Peyer's patch (tissue), 4 donors: ENCODE results near the gene BAG3. TPM values are rescaled to one million over a fixed set of nuclear protein-coding genes. Genes with fewer than 3 reads are reported as not detected.

Experiments used
- DNase-seq, 3 donors: peaks; one replicate each; pipeline ENCODE4 v3.0.0-alpha.2; 2017 to 2019
- H3K27ac ChIP-seq, 4 donors: fragments of 200-600 bp; sonication (generic); one replicate each; pipeline ENCODE4 v1.5.1; 2016 to 2019
- H3K27me3 ChIP-seq, 2 donors: fragments of 200-600 bp; sonication (generic); one replicate each; pipeline ENCODE4 v1.5.1; 2019
- H3K36me3 ChIP-seq, 3 donors: fragments of 200-600 bp; sonication (generic); one replicate each; pipeline ENCODE4 v1.5.1; 2016 to 2019
- H3K4me1 ChIP-seq, 4 donors: fragments of 200-600 bp; sonication (generic); one replicate each; pipeline ENCODE4 v1.5.1; 2016 to 2019
- H3K4me3 ChIP-seq, 4 donors: fragments of 200-600 bp; sonication (generic); 1 replicate in 3 of 4; 2 replicates in 1 of 4; pipeline ENCODE4 v1.5.1; 2016 to 2019; ENCODE audit warnings: mild to moderate bottlenecking in 1 of 4
- H3K9me3 ChIP-seq, 4 donors: fragments of 200-600 bp; sonication (generic); one replicate each; pipeline ENCODE4 v1.5.1; 2016 to 2019; ENCODE audit warnings: mild to moderate bottlenecking in 1 of 4
- CTCF ChIP-seq, 6 experiments: fragments of 450-650 bp in 4 of 6; fragments of 200-600 bp in 2 of 6; sonication (generic) in 1 of 6; IDR thresholded peaks; one replicate each; pipeline ENCODE4 v1.5.1; 2017 to 2019; ENCODE audit warnings: antibody characterized with exemption in 6 of 6, mild to moderate bottlenecking in 3 of 6, moderate library complexity in 1 of 6
- POLR2A ChIP-seq, 2 donors: fragments of 450-650 bp; IDR thresholded peaks; one replicate each; pipeline ENCODE4 v1.5.1; 2017; ENCODE audit warnings: antibody characterized with exemption in 2 of 2, mild to moderate bottlenecking in 2 of 2, moderate library complexity in 2 of 2
- total RNA-seq, 4 donors: library from RNA; depleted of rRNA; stranded (reverse); fragments of >200 nt; gene quantifications; one replicate each; pipeline ENCODE4 v1.1.0, GENCODE V29; 2016

BAG3 gene
- total RNA-seq, 4 donors from 2014 or later = 14.9 to 26.4 (median 19.8) TPM

- no peak for DNase-seq
- H3K27ac ChIP-seq = no peak overlapping the region
- H3K4me1 ChIP-seq = no peaks in the 10 kb centered on the region
- no peaks in the 10 kb centered on the region for H3K27me3 ChIP-seq
- no peaks in the 10 kb centered on the region for H3K36me3 ChIP-seq
- no peak overlapping the region for H3K4me3 ChIP-seq
- no peaks in the 10 kb centered on the region for H3K9me3 ChIP-seq
- TF ChIP-seq CTCF (IDR thresholded peaks at IDR 0.05) (no peak), POLR2A (IDR thresholded peaks at IDR 0.05) (no peak)
These were observed 17.0 kb upstream of the BAG3 start for GRCh38 chr10:119634219-119634544.

DNA sequence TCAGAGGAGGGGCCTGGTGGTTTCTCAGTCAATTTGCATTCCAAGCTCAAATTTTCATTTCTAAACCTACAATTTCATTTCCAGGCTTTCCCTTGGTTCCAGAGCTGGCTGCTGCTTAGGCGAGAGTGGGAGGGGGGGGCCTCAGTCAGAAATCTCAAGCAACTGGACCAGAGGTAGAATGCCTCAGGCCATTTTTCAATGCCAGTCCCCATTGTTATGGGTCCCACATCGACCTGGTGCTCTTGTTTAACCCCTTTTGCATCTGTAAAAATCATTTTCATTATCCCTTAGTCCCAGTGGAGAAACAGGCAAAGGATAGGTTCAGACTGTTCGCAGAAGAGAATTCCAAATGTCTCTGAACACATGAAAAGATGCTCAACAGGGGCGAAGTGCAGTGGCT is 13.5 kb upstream of the BAG3 start:
- no peaks in the 10 kb centered on the region for H3K9me3 ChIP-seq
- TF ChIP-seq CTCF (IDR thresholded peaks at IDR 0.05) = no peak
- no peak for TF ChIP-seq POLR2A (IDR thresholded peaks at IDR 0.05)
- no peak for DNase-seq

GRCh38 chr10:119638982-119639381 is 12.2 kb upstream of the BAG3 start:
- no peak for TF ChIP-seq POLR2A (IDR thresholded peaks at IDR 0.05)
- no peak for TF ChIP-seq CTCF (IDR thresholded peaks at IDR 0.05)
- no peak for DNase-seq
- no peaks in the 10 kb centered on the region for H3K9me3 ChIP-seq
- no peak overlapping the region for H3K27ac ChIP-seq
- no peaks in the 10 kb centered on the region for H3K27me3 ChIP-seq
- H3K36me3 ChIP-seq = no peaks in the 10 kb centered on the region
- no peaks in the 10 kb centered on the region for H3K4me1 ChIP-seq
- no peak overlapping the region for H3K4me3 ChIP-seq

More for the DNA sequence above, 13.5 kb upstream of the BAG3 start:
- Histone ChIP-seq H3K4me3 (no peak overlapping the region), H3K27me3 (no peaks in the 10 kb centered on the region), H3K4me1 (no peaks in the 10 kb centered on the region), H3K27ac (no peak overlapping the region), H3K36me3 (no peaks in the 10 kb centered on the region)

DNA sequence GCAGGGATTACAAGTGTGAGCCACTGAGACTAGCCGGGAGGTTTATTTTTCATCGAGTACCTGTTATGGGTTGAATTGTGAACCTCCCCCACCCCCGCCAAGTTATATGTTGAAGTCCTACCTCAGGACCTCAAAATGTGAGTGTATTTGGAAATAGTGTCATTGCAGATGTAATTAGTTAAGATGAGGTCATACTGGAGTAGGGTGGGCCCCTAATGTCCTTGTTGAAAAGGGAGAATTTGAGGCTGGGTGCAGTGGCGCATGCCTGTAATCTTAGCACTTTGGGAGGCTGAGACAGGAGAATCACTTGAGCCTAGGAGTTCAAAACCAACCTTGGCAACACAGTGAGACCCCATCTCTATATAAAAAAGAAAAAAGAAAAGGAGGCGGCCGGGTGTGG is 10.8 kb upstream of the BAG3 start:
- H3K4me1 ChIP-seq = no peaks in the 10 kb centered on the region
- peaks cover 0 to 4% (median 0%) of the 10 kb centered on the region in 4 donors for H3K9me3 ChIP-seq
- no peak overlapping the region for H3K27ac ChIP-seq
- H3K27me3 ChIP-seq = no peaks in the 10 kb centered on the region
- TF ChIP-seq POLR2A (IDR thresholded peaks at IDR 0.05) = no peak
- TF ChIP-seq CTCF (IDR thresholded peaks at IDR 0.05) = no peak
- DNase-seq = no peak
- no peak overlapping the region for H3K4me3 ChIP-seq
- H3K36me3 ChIP-seq = no peaks in the 10 kb centered on the region

DNA sequence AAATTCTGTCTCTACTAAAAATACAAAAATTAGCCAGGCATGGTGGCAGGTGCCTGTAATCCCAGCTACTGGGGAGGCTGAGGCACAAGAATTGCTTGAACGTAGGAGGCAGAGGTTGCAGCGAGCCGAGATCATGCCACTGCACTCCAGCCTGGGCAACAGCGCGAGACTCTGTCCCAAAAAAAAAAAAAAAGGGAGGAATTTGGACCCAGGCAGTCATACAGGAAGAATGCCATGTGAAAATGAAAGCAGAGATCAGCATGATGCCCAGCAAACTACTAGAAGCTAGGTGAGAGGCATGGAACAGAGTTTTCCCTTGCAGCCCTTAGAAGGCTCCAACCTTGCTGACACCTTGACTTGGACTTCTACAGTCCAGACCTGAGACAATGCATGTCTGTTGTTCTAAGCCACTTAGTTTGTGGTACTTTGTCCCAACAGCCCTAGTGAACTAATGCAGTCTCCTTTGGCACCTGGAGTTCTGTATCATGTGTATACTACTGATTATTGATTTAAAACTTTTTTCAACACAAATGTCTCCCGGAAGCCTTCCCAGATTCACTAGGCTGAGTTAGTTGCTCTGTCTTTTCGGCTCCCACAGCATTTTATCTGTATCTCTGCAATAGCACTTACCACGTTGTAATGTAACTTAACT is 10.2 kb upstream of the BAG3 start:
- H3K9me3 ChIP-seq = peaks cover 0 to 4% (median 0%) of the 10 kb centered on the region in 4 donors
- peak overlapping the region in 1 of 4 donors; percentile 33 for H3K27ac ChIP-seq
- H3K36me3 ChIP-seq = no peaks in the 10 kb centered on the region
- TF ChIP-seq CTCF (IDR thresholded peaks at IDR 0.05) = no peak
- no peak for DNase-seq
- no peaks in the 10 kb centered on the region for H3K27me3 ChIP-seq
- no peaks in the 10 kb centered on the region for H3K4me1 ChIP-seq
- H3K4me3 ChIP-seq = no peak overlapping the region
